Testis (tissue), 2 donors: Measurements from ENCODE around the gene ARHGAP40.

ENCODE experiments used
- CTCF ChIP-seq, 3 experiments: fragments of 450-650 bp in 2 of 3; fragments of 200-600 bp in 1 of 3; sonication (generic) in 1 of 3; IDR thresholded peaks; one replicate each; pipeline ENCODE4 v1.5.1; 2016 to 2019; ENCODE audit warnings: antibody characterized with exemption in 3 of 3, mild to moderate bottlenecking in 2 of 3, moderate library complexity in 1 of 3
- POLR2A ChIP-seq: fragments of 450-650 bp; IDR thresholded peaks from one replicate; pipeline ENCODE4 v1.6.1; 2017; ENCODE audit warnings: antibody characterized with exemption, mild to moderate bottlenecking, moderate library complexity

- TF ChIP-seq CTCF (IDR thresholded peaks at IDR 0.05), result no peak
- TF ChIP-seq POLR2A, result no peak
These were observed 68.1 kb downstream of the ARHGAP40 start for GRCh38 chr20:38669688-38670087.
